NT2/D1 (cell line): ENCODE data around the gene UNC5B.

Experiments
- DNase-seq: peaks from one replicate; pipeline ENCODE4 v3.0.0-alpha.2; 2011; ENCODE audit warnings: low read depth, low spot score
- H3K27me3 ChIP-seq: 2 replicates; pipeline ENCODE4 v1.6.0; 2011; ENCODE audit warnings: mild to moderate bottlenecking; ENCODE audit not compliant: insufficient read length, insufficient read depth
- H3K36me3 ChIP-seq: 2 replicates; pipeline ENCODE4 v1.6.1; 2011; ENCODE audit warnings: mild to moderate bottlenecking, low read length, mixed read lengths; ENCODE audit not compliant: insufficient read depth, insufficient read length
- H3K4me1 ChIP-seq: 2 replicates; pipeline ENCODE4 v1.5.1; 2011; ENCODE audit not compliant: insufficient read depth, insufficient read length
- H3K4me3 ChIP-seq: 2 replicates; pipeline ENCODE4 v1.5.1; 2011; ENCODE audit warnings: low read depth; ENCODE audit not compliant: insufficient read length
- H3K9ac ChIP-seq: 2 replicates; pipeline ENCODE4 v1.6.0; 2011; ENCODE audit warnings: low read depth; ENCODE audit not compliant: insufficient read length
- H3K9me3 ChIP-seq: 2 replicates; pipeline ENCODE4 v1.5.1; 2011; ENCODE audit warnings: mild to moderate bottlenecking, low read length; ENCODE audit not compliant: insufficient read depth
- SUZ12 ChIP-seq: IDR thresholded peaks from 2 replicates; pipeline ENCODE4 v1.6.1; 2011; ENCODE audit not compliant: insufficient read length, insufficient read depth; ENCODE audit errors: extremely low read depth
- YY1 ChIP-seq: IDR thresholded peaks from 2 replicates; pipeline ENCODE4 v1.6.1; 2011; ENCODE audit not compliant: insufficient read length, insufficient read depth
- ZNF274 ChIP-seq: IDR thresholded peaks from 2 replicates; pipeline ENCODE4 v1.6.1; 2011; ENCODE audit warnings: mild to moderate bottlenecking, low read depth, low read length

Gene UNC5B

GRCh38 chr10:71280825-71281224, 68.5 kb downstream of the UNC5B start:
- TF ChIP-seq ZNF274 (no peak), SUZ12 (no peak), YY1 (no peak)
- H3K4me3 ChIP-seq, result no peak overlapping the region
- no peaks in the 10 kb centered on the region for H3K9me3 ChIP-seq
- peaks cover 44% of the 10 kb centered on the region for H3K36me3 ChIP-seq
- peaks cover 19% of the 10 kb centered on the region for H3K4me1 ChIP-seq
- no peak overlapping the region for H3K9ac ChIP-seq
- H3K27me3 ChIP-seq, result no peaks in the 10 kb centered on the region
- DNase-seq, result no peak

- no peaks in the 10 kb centered on the region for H3K27me3 ChIP-seq
- H3K36me3 ChIP-seq, result peaks cover 51% of the 10 kb centered on the region
- no peak overlapping the region for H3K4me3 ChIP-seq
- DNase-seq, result no peak
- no peaks in the 10 kb centered on the region for H3K9me3 ChIP-seq
- TF ChIP-seq SUZ12, result no peak
- TF ChIP-seq ZNF274, result no peak
- no peak for TF ChIP-seq YY1
- no peak overlapping the region for H3K9ac ChIP-seq
- H3K4me1 ChIP-seq, result peaks cover 19% of the 10 kb centered on the region
These were observed 69.4 kb downstream of the UNC5B start for GRCh38 chr10:71281646-71282322.

- Histone ChIP-seq H3K4me3 (no peak overlapping the region), H3K9me3 (no peaks in the 10 kb centered on the region), H3K9ac (no peak overlapping the region), H3K27me3 (no peaks in the 10 kb centered on the region), H3K4me1 (peaks cover 18% of the 10 kb centered on the region), H3K36me3 (peaks cover 57% of the 10 kb centered on the region)
- no peak for DNase-seq
- TF ChIP-seq ZNF274, result no peak
- no peak for TF ChIP-seq YY1
- TF ChIP-seq SUZ12, result no peak
These were observed 69.9 kb downstream of the UNC5B start for GRCh38 chr10:71282323-71282680.

GRCh38 chr10:71283410-71283809, 71.0 kb downstream of the UNC5B start:
- H3K9ac ChIP-seq, result no peak overlapping the region
- TF ChIP-seq YY1, result no peak
- no peak for TF ChIP-seq SUZ12
- no peak for TF ChIP-seq ZNF274
- no peak for DNase-seq
- H3K4me1 ChIP-seq, result peaks cover 10% of the 10 kb centered on the region
- H3K36me3 ChIP-seq, result peaks cover 66% of the 10 kb centered on the region
- H3K4me3 ChIP-seq, result no peak overlapping the region
- H3K9me3 ChIP-seq, result no peaks in the 10 kb centered on the region
- H3K27me3 ChIP-seq, result no peaks in the 10 kb centered on the region

- H3K4me3 ChIP-seq, result no peak overlapping the region
- H3K36me3 ChIP-seq, result peaks cover 71% of the 10 kb centered on the region
- TF ChIP-seq YY1, result no peak
- TF ChIP-seq ZNF274, result no peak
- TF ChIP-seq SUZ12, result no peak
- DNase-seq, result no peak
- H3K9me3 ChIP-seq, result no peaks in the 10 kb centered on the region
- no peaks in the 10 kb centered on the region for H3K27me3 ChIP-seq
- peaks cover 8% of the 10 kb centered on the region for H3K4me1 ChIP-seq
- H3K9ac ChIP-seq, result no peak overlapping the region
These were observed 71.5 kb downstream of the UNC5B start for GRCh38 chr10:71283876-71284275.

GRCh38 chr10:71284544-71285179, 72.3 kb downstream of the UNC5B start:
- no peaks in the 10 kb centered on the region for H3K27me3 ChIP-seq
- peaks cover 75% of the 10 kb centered on the region for H3K36me3 ChIP-seq
- H3K9ac ChIP-seq, result no peak overlapping the region
- H3K9me3 ChIP-seq, result no peaks in the 10 kb centered on the region
- H3K4me1 ChIP-seq, result peaks cover 6% of the 10 kb centered on the region
- DNase-seq, result no peak
- TF ChIP-seq YY1 (no peak), ZNF274 (no peak), SUZ12 (no peak)
- no peak overlapping the region for H3K4me3 ChIP-seq

GRCh38 chr10:71285180-71285545, 72.8 kb downstream of the UNC5B start:
- no peak for TF ChIP-seq YY1
- no peak for TF ChIP-seq SUZ12
- TF ChIP-seq ZNF274, result no peak
- Histone ChIP-seq H3K27me3 (no peaks in the 10 kb centered on the region), H3K36me3 (peaks cover 71% of the 10 kb centered on the region), H3K9ac (no peak overlapping the region), H3K9me3 (no peaks in the 10 kb centered on the region), H3K4me3 (no peak overlapping the region), H3K4me1 (peaks cover 2% of the 10 kb centered on the region)
- no peak for DNase-seq
